ENCODE measurements around the gene TMEM270.

TMEM270 gene

GRCh38 chr7:73909051-73909941 lies 48.3 kb downstream of the TMEM270 start:
- no peak for DNase-seq

GRCh38 chr7:73909996-73910395 lies 49.0 kb downstream of the TMEM270 start:
- DNase-seq = no peak

- DNase-seq = no peak
Measured at GRCh38 chr7:73912223-73912622, 51.3 kb downstream of the TMEM270 start.

Data from NCI-H524 treated with DMSO at 0.1 percent for 48 hours (cell line).